GM19467 (cell line): Measurements from ENCODE around the gene SNAP29.

Experiments
- ATAC-seq: cut with Tn5 transposase; IDR thresholded peaks from one replicate; pipeline ENCODE4 v1.9.1; 2021; ENCODE audit warnings: mild to moderate bottlenecking, moderate library complexity; ENCODE audit not compliant: unreplicated experiment

SNAP29 gene

GRCh38 chr22:20865875-20866445, 7.2 kb downstream of the SNAP29 start:
- ATAC-seq = no peak

- ATAC-seq = no peak
Observed at GRCh38 chr22:20866736-20867135, 7.9 kb downstream of the SNAP29 start.

- ATAC-seq = no peak
Observed at GRCh38 chr22:20867179-20868024, 8.6 kb downstream of the SNAP29 start.

- no peak for ATAC-seq
Observed at GRCh38 chr22:20868025-20868962, 9.5 kb downstream of the SNAP29 start.

GRCh38 chr22:20869234-20869633, 10.4 kb downstream of the SNAP29 start:
- no peak for ATAC-seq

- no peak for ATAC-seq
Observed at GRCh38 chr22:20873214-20873613, 14.4 kb downstream of the SNAP29 start.

GRCh38 chr22:20875296-20875695, 16.5 kb downstream of the SNAP29 start:
- ATAC-seq = no peak

GRCh38 chr22:20877715-20878114, 18.9 kb downstream of the SNAP29 start:
- ATAC-seq = no peak

- ATAC-seq = no peak
Observed at GRCh38 chr22:20881231-20881630, 22.4 kb downstream of the SNAP29 start.

- no peak for ATAC-seq
Observed at GRCh38 chr22:20881869-20882815, 23.3 kb downstream of the SNAP29 start.

GRCh38 chr22:20882855-20883254, 24.0 kb downstream of the SNAP29 start:
- no peak for ATAC-seq

GRCh38 chr22:20884454-20884853, 25.6 kb downstream of the SNAP29 start:
- ATAC-seq = no peak

GRCh38 chr22:20885017-20885556, 26.3 kb downstream of the SNAP29 start:
- ATAC-seq = no peak

- no peak for ATAC-seq
Observed at GRCh38 chr22:20885557-20886323, 26.9 kb downstream of the SNAP29 start.

GRCh38 chr22:20887375-20887774, 28.6 kb downstream of the SNAP29 start:
- no peak for ATAC-seq

- no peak for ATAC-seq
Observed at GRCh38 chr22:20889025-20889704, 30.4 kb downstream of the SNAP29 start.

- ATAC-seq = no peak
Observed at GRCh38 chr22:20889904-20890540, 31.2 kb downstream of the SNAP29 start.

GRCh38 chr22:20890975-20891374, 32.2 kb downstream of the SNAP29 start:
- ATAC-seq = no peak
